Measurements from ENCODE around the gene HNRNPA2B1. TPM values are rescaled to one million over a fixed set of nuclear protein-coding genes. Genes with fewer than 3 reads are reported as not detected.

Gene HNRNPA2B1
- total RNA-seq, 2 donors from 2014 or later, result 913 to 1,007 TPM

DNA sequence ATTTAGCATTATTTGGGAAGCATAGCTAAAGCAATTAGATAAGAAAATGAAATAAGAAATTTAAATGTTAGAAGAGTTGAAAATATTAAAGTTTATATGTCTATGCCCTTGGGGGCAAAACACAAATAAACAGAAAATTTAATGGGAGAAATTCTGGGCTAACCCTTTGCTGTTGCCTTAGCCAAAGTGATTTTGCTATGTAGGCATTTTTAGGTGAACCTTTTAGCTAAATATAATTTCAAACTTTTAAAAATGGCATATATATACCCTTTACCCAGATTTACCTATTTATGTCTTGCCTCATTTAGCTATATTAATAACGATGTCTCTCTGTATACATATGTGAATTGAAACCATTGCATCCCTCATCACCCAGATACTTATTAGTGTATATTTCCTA, 28.5 kb downstream of the HNRNPA2B1 start:
- Histone ChIP-seq H3K4me1 (ENCODE audit: control insufficient read depth, insufficient read depth, low read length) (no peaks in the 10 kb centered on the region), H3K36me3 (ENCODE audit: control insufficient read depth, insufficient read depth, low read length) (peaks cover 12% of the 10 kb centered on the region), H3K9ac (ENCODE audit: extremely low read depth, low read length, poor library complexity, severe bottlenecking) (no peak overlapping the region), H3K27me3 (ENCODE audit: control insufficient read depth, insufficient read depth, low read length, poor library complexity, severe bottlenecking) (no peaks in the 10 kb centered on the region), H3K4me3 (ENCODE audit: low read length) (no peak overlapping the region), H3K9me3 (ENCODE audit: control insufficient read depth, low read length) (peaks cover 23% of the 10 kb centered on the region), H3K27ac (ENCODE audit: low read depth, low read length) (no peak overlapping the region)
- H3K9me3 Mint-ChIP-seq, result peaks cover 32% of the 10 kb centered on the region
- 100% methylated on average over 1 of the region's 1 CpG; no CpG with 5 or more reads in 1 of the 2 experiments for WGBS, 2 experiments (ENCODE audit: insufficient coverage in 1 of 2, insufficient read length in 1 of 2)
- no peak overlapping the region for H3K27ac Mint-ChIP-seq
- peaks cover 35% of the 10 kb centered on the region for H3K36me3 Mint-ChIP-seq (ENCODE audit: low read depth)
- H3K4me3 Mint-ChIP-seq, result no peak overlapping the region
- H3K4me1 Mint-ChIP-seq, result peaks cover 12% of the 10 kb centered on the region
- DNase-seq, result no peak
- TF ChIP-seq, protein P1, sequence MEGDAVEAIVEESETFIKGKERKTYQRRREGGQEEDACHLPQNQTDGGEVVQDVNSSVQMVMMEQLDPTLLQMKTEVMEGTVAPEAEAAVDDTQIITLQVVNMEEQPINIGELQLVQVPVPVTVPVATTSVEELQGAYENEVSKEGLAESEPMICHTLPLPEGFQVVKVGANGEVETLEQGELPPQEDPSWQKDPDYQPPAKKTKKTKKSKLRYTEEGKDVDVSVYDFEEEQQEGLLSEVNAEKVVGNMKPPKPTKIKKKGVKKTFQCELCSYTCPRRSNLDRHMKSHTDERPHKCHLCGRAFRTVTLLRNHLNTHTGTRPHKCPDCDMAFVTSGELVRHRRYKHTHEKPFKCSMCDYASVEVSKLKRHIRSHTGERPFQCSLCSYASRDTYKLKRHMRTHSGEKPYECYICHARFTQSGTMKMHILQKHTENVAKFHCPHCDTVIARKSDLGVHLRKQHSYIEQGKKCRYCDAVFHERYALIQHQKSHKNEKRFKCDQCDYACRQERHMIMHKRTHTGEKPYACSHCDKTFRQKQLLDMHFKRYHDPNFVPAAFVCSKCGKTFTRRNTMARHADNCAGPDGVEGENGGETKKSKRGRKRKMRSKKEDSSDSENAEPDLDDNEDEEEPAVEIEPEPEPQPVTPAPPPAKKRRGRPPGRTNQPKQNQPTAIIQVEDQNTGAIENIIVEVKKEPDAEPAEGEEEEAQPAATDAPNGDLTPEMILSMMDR (conservative IDR thresholded peaks at IDR 0.05), result no peak
- H3K27me3 Mint-ChIP-seq (ENCODE audit: insufficient read depth), result no peaks in the 10 kb centered on the region

GRCh38 chr7:26171601-26172000, 28.9 kb downstream of the HNRNPA2B1 start:
- H3K4me1 ChIP-seq (ENCODE audit: control insufficient read depth, insufficient read depth, low read length), result no peaks in the 10 kb centered on the region
- H3K36me3 ChIP-seq (ENCODE audit: control insufficient read depth, insufficient read depth, low read length), result peaks cover 12% of the 10 kb centered on the region
- 98% methylated on average over 2 of the region's 2 CpGs; no CpG with 5 or more reads in 1 of the 2 experiments for WGBS, 2 experiments (ENCODE audit: insufficient coverage in 1 of 2, insufficient read length in 1 of 2)
- Mint-ChIP-seq H3K4me3 (no peak overlapping the region), H3K27me3 (ENCODE audit: insufficient read depth) (no peaks in the 10 kb centered on the region), H3K36me3 (ENCODE audit: low read depth) (peaks cover 34% of the 10 kb centered on the region), H3K9me3 (peaks cover 31% of the 10 kb centered on the region), H3K27ac (no peak overlapping the region), H3K4me1 (peaks cover 16% of the 10 kb centered on the region)
- no peak for DNase-seq
- no peaks in the 10 kb centered on the region for H3K27me3 ChIP-seq (ENCODE audit: control insufficient read depth, insufficient read depth, low read length, poor library complexity, severe bottlenecking)
- H3K27ac ChIP-seq (ENCODE audit: low read depth, low read length), result no peak overlapping the region
- peaks cover 23% of the 10 kb centered on the region for H3K9me3 ChIP-seq (ENCODE audit: control insufficient read depth, low read length)
- no peak overlapping the region for H3K4me3 ChIP-seq (ENCODE audit: low read length)
- H3K9ac ChIP-seq (ENCODE audit: extremely low read depth, low read length, poor library complexity, severe bottlenecking), result no peak overlapping the region
- TF ChIP-seq, protein P1 (conservative IDR thresholded peaks at IDR 0.05), result no peak

- H3K36me3 ChIP-seq (ENCODE audit: control insufficient read depth, insufficient read depth, low read length), result peaks cover 12% of the 10 kb centered on the region
- H3K4me1 ChIP-seq (ENCODE audit: control insufficient read depth, insufficient read depth, low read length), result no peaks in the 10 kb centered on the region
- H3K27ac ChIP-seq (ENCODE audit: low read depth, low read length), result no peak overlapping the region
- H3K9ac ChIP-seq (ENCODE audit: extremely low read depth, low read length, poor library complexity, severe bottlenecking), result no peak overlapping the region
- peaks cover 26% of the 10 kb centered on the region for H3K9me3 Mint-ChIP-seq
- H3K27ac Mint-ChIP-seq, result no peak overlapping the region
- no peak overlapping the region for H3K4me3 ChIP-seq (ENCODE audit: low read length)
- WGBS, 2 experiments (ENCODE audit: insufficient coverage in 1 of 2, insufficient read length in 1 of 2), result 94% methylated on average over 1 of the region's 1 CpG; no CpG with 5 or more reads in 1 of the 2 experiments
- peaks cover 23% of the 10 kb centered on the region for H3K9me3 ChIP-seq (ENCODE audit: control insufficient read depth, low read length)
- TF ChIP-seq, protein P1 (conservative IDR thresholded peaks at IDR 0.05), result no peak
- H3K4me1 Mint-ChIP-seq, result peaks cover 24% of the 10 kb centered on the region
- H3K4me3 Mint-ChIP-seq, result no peak overlapping the region
- no peak for DNase-seq
- H3K36me3 Mint-ChIP-seq (ENCODE audit: low read depth), result peaks cover 30% of the 10 kb centered on the region
- H3K27me3 ChIP-seq (ENCODE audit: control insufficient read depth, insufficient read depth, low read length, poor library complexity, severe bottlenecking), result no peaks in the 10 kb centered on the region
- H3K27me3 Mint-ChIP-seq (ENCODE audit: insufficient read depth), result no peaks in the 10 kb centered on the region
These were observed 29.9 kb downstream of the HNRNPA2B1 start for GRCh38 chr7:26170663-26171062.

Data from endodermal cell (in vitro differentiated cells).